ENCODE results near the gene GMDS. TPM values are rescaled to one million over a fixed set of nuclear protein-coding genes. Genes with fewer than 3 reads are reported as not detected.

The GMDS gene
- polyA plus RNA-seq, 1 of the 3 experiments (the other 2 are of a cell fraction) = 12.3 TPM

GRCh38 chr6:1837826-1838225, 407.6 kb downstream of the GMDS start (continued):
- TF ChIP-seq TCF12 (IDR thresholded peaks at IDR 0.05) = no peak
- TF ChIP-seq CHD2 (IDR thresholded peaks at IDR 0.05; ENCODE audit: low read length, partially characterized antibody) = no peak
- TF ChIP-seq MEF2A (IDR thresholded peaks at IDR 0.05; ENCODE audit: borderline replicate concordance, low read depth) = no peak
- no peak for TF ChIP-seq NFIC (IDR thresholded peaks at IDR 0.05; ENCODE audit: borderline replicate concordance)

- Histone ChIP-seq H2AFZ (ENCODE audit: low read depth) (no peak overlapping the region), H3K27ac (ENCODE audit: low read depth in 2 of 2, low read length in 1 of 2) (peak overlapping the region in 1 of 2 experiments; percentile 50; a peak in 1 of 4 replicates), H3K27me3 (ENCODE audit: insufficient read depth) (no peaks in the 10 kb centered on the region), H3K9me2 (no peaks in the 10 kb centered on the region), H3K79me2 (ENCODE audit: insufficient read depth) (no peaks in the 10 kb centered on the region), H3K36me3 (replicated peaks in 1 of 2; ENCODE audit: control insufficient read depth in 1 of 2, insufficient read depth in 2 of 2, low read length in 1 of 2) (no peaks in the 10 kb centered on the region), H3K4me1 (ENCODE audit: control insufficient read depth in 1 of 2, insufficient read depth in 2 of 2, low read depth in 1 of 2, low read length in 1 of 2) (peaks cover 17 to 34% of the 10 kb centered on the region in 2 experiments; a peak in 3 of 4 replicates), H3K4me3 (ENCODE audit: low read depth in 2 of 2, low read length in 1 of 2) (no peak overlapping the region), H3K9ac (no peak overlapping the region), H4K20me1 (ENCODE audit: insufficient read depth) (no peaks in the 10 kb centered on the region), H3F3A (replicated peaks; ENCODE audit: insufficient read depth) (no peaks in the 10 kb centered on the region), H3K4me2 (no peak overlapping the region), H3K9me3 (no peaks in the 10 kb centered on the region)
- POLR2A ChIA-PET = no interaction called here
- CTCF ChIA-PET = no interaction called here
- DNase-seq = no peak
- WGBS (ENCODE audit: low lambda C conversion rate) = 82% methylated on average over 3 of the region's 3 CpGs
- peak; percentile 51 for TF ChIP-seq TCF12 (IDR thresholded peaks at IDR 0.05)
- TF ChIP-seq TEAD4 (IDR thresholded peaks at IDR 0.05; ENCODE audit: borderline replicate concordance, insufficient read depth) = no peak
- 0 out of 2 replicates have a peak, but pooled peaks have one; percentile 22 for TF ChIP-seq PBX3 (IDR thresholded peaks at IDR 0.05)
- peak; percentile 42 for TF ChIP-seq GATA2 (CRISPR knock-in tag; IDR thresholded peaks at IDR 0.05)
- TF ChIP-seq RCOR1 (IDR thresholded peaks at IDR 0.05; ENCODE audit: low read length) = no peak
- TF ChIP-seq EP300 (IDR thresholded peaks at IDR 0.05; ENCODE audit: borderline replicate concordance in 1 of 2, low read depth in 1 of 2, low read length in 1 of 2) = peak in 1 of 2 experiments; percentile 43; a peak in 1 of 4 replicates
These were observed 408.7 kb downstream of the GMDS start for GRCh38 chr6:1836690-1837089.

GRCh38 chr6:1834646-1835516, 410.5 kb downstream of the GMDS start:
- DNase-seq = no peak
- TF ChIP-seq ZBTB33 (IDR thresholded peaks at IDR 0.05; ENCODE audit: borderline replicate concordance, low read depth) = no peak
- TF ChIP-seq NFIC (IDR thresholded peaks at IDR 0.05; ENCODE audit: borderline replicate concordance) = no peak
- no peak for TF ChIP-seq GATA2 (CRISPR knock-in tag; IDR thresholded peaks at IDR 0.05)
- TF ChIP-seq EZH2phosphoT487 (IDR thresholded peaks at IDR 0.05; ENCODE audit: borderline replicate concordance, low read depth) = no peak
- TF ChIP-seq SIN3A (IDR thresholded peaks at IDR 0.05; ENCODE audit: borderline replicate concordance, low read depth, low read length) = no peak
- TF ChIP-seq YY1 (IDR thresholded peaks at IDR 0.05; ENCODE audit: low read depth) = no peak
- no peak for TF ChIP-seq PBX3 (IDR thresholded peaks at IDR 0.05)
- ChIA-PET CTCF (interaction anchor here (1.0 kb wide), 1 partner anchor 13 kb away, joined by 3 read pairs; no protein-coding TSS in a partner anchor), POLR2A (no interaction called here)
- H3K9ac ChIP-seq = no peak overlapping the region
- peaks cover 17 to 34% of the 10 kb centered on the region in 2 experiments; a peak in 3 of 4 replicates for H3K4me1 ChIP-seq (ENCODE audit: control insufficient read depth in 1 of 2, insufficient read depth in 2 of 2, low read depth in 1 of 2, low read length in 1 of 2)
- H3K27me3 ChIP-seq (ENCODE audit: insufficient read depth) = no peaks in the 10 kb centered on the region
- H3K4me2 ChIP-seq = no peak overlapping the region
- H3K36me3 ChIP-seq (replicated peaks in 1 of 2; ENCODE audit: control insufficient read depth in 1 of 2, insufficient read depth in 2 of 2, low read length in 1 of 2) = no peaks in the 10 kb centered on the region
- no peak overlapping the region for H2AFZ ChIP-seq (ENCODE audit: low read depth)
- H3F3A ChIP-seq (replicated peaks; ENCODE audit: insufficient read depth) = no peaks in the 10 kb centered on the region
- WGBS (ENCODE audit: low lambda C conversion rate) = 96% methylated on average over 10 of the region's 10 CpGs
- H3K9me2 ChIP-seq = no peaks in the 10 kb centered on the region
- H3K27ac ChIP-seq (ENCODE audit: low read depth in 2 of 2, low read length in 1 of 2) = no peak overlapping the region
- H3K9me3 ChIP-seq = no peaks in the 10 kb centered on the region
- no peaks in the 10 kb centered on the region for H4K20me1 ChIP-seq (ENCODE audit: insufficient read depth)
- H3K79me2 ChIP-seq (ENCODE audit: insufficient read depth) = no peaks in the 10 kb centered on the region
- H3K4me3 ChIP-seq (ENCODE audit: low read depth in 2 of 2, low read length in 1 of 2) = no peak overlapping the region

All from SK-N-SH (cell line).